ENCODE results near the gene GIMAP5. TPM values are rescaled to one million over a fixed set of nuclear protein-coding genes. Genes with fewer than 3 reads are reported as not detected.
"Not testable (repeated sequence)": the region's sequence is repeated elsewhere in the genome, so short reads cannot be mapped to it uniquely, and the experiment has no call there.

Gene GIMAP5
- total and polyA plus RNA-seq, 4 donors = 3.1 to 29.4 (median 16.7) TPM

DNA sequence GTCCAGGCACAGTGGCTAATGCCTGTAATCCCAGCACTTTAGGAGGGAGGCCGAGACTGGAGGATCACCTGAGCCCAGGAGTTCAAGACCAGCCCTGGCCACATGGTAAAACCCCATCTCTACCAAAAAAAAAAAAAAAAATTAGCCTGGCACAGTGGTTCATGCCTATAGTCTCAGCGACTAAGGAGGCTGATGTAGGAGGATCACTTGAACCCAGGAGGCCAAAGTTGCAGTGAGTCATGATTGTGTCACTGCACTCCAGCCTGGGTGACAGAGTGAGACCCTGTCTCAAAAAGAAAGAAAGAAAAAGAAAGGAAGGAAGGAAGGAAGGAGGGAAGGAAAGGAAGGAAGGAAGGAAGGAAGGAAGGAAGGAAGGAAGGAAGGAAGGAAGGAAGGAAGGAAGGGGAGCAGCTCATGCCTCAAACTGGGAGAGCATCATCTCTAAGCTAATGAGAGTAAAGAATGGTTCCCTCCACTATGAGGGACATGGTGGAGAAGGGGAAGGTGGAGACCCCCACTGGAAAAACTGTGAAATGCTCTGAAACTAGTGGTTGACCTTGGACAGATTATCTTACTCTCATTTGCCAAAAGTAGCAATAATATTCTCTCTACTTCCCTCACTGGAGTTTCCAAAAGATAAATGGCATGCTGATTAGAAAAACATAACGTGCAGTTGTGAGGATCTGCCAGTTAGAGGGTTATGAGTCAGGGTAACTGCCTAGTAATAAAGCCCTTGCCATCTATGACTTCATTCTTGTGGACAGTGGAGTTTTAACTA is 16.8 kb downstream of the GIMAP5 start:
- H3K4me1 ChIP-seq (ENCODE audit: control insufficient read depth in 1 of 2, insufficient read depth in 2 of 2, low read length in 2 of 2) = no peaks in the 10 kb centered on the region
- H3K36me3 ChIP-seq (ENCODE audit: control insufficient read depth in 1 of 2, insufficient read depth in 2 of 2, low read length in 1 of 2) = no peaks in the 10 kb centered on the region
- no peak overlapping the region for H3K27ac ChIP-seq (ENCODE audit: low read depth in 1 of 2, low read length in 2 of 2)
- DNase-seq (no peak), ATAC-seq (ENCODE audit: low FRiP score) (peak; percentile 42)
- WGBS, 2 donors = 39 to 40% methylated on average over 3 of the region's 3 CpGs
- H3K4me3 ChIP-seq (ENCODE audit: low read length in 2 of 2) = no peak overlapping the region
- H3K27me3 ChIP-seq (ENCODE audit: control insufficient read depth in 1 of 2, insufficient read depth in 2 of 2, low read length in 1 of 2) = no peaks in the 10 kb centered on the region
- intact Hi-C loops (cut with DNase I) = no loop called here
- H3K9me3 ChIP-seq (ENCODE audit: control insufficient read depth, low read length) = no peaks in the 10 kb centered on the region

DNA sequence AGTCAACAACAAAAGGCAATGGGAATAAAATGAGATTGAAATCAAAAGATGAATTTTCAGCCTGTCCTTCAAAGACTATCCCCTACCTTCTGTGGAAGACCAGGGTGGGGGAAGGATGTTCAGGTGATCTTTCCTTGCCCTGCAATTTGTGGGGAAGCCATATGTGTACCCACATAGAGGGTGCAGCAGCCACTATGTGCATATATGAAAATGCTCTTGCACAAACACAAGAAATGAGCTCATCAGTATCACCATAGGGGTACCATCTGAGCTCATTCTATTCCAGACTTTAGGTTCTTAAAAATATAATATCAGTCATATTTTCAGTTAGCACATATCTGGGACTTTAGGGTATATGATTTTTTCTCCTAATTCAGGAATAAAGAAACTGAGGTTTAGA is 17.7 kb downstream of the GIMAP5 start:
- Histone ChIP-seq H3K4me1 (ENCODE audit: control insufficient read depth in 1 of 2, insufficient read depth in 2 of 2, low read length in 2 of 2) (no peaks in the 10 kb centered on the region), H3K36me3 (ENCODE audit: control insufficient read depth in 1 of 2, insufficient read depth in 2 of 2, low read length in 1 of 2) (no peaks in the 10 kb centered on the region), H3K27me3 (ENCODE audit: control insufficient read depth in 1 of 2, insufficient read depth in 2 of 2, low read length in 1 of 2) (no peaks in the 10 kb centered on the region), H3K27ac (ENCODE audit: low read depth in 1 of 2, low read length in 2 of 2) (no peak overlapping the region), H3K9me3 (ENCODE audit: control insufficient read depth, low read length) (no peaks in the 10 kb centered on the region), H3K4me3 (ENCODE audit: low read length in 2 of 2) (no peak overlapping the region)
- intact Hi-C loops (cut with DNase I) = no loop called here
- no peak for DNase-seq
- ATAC-seq (ENCODE audit: low FRiP score) = no peak

DNA sequence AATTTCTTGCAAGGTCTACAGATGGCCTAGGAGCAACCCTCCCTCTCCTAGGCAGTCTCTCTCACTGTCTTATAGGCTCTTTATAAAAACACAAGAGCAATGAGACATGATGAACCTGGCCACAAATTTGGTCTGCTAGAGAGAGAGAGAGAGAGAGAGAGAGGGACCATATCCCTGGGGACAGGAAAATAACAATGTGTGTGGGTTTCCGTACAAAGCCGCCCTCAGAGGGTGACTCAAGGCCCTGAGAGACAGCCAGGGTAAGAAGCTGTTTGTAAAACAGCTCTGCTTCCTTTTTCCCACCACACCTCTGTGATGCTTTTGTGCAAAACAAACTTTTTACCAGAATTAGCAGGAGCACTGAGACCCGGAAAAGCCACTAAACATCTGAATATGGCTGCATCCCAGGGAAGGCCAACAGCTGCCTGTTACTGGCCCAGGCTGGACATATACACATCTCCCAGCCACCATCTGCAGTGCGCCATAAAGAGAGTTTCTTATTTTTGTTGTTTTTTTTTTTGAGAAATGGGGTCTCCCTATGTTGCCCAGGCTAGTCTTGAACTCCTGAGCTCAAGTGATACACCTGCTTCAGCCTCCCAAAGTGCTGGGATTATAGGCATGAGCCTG is 18.4 kb downstream of the GIMAP5 start:
- Histone ChIP-seq H3K27ac (ENCODE audit: low read depth in 1 of 2, low read length in 2 of 2) (no peak overlapping the region), H3K36me3 (ENCODE audit: control insufficient read depth in 1 of 2, insufficient read depth in 2 of 2, low read length in 1 of 2) (no peaks in the 10 kb centered on the region), H3K27me3 (ENCODE audit: control insufficient read depth in 1 of 2, insufficient read depth in 2 of 2, low read length in 1 of 2) (no peaks in the 10 kb centered on the region), H3K9me3 (ENCODE audit: control insufficient read depth, low read length) (no peaks in the 10 kb centered on the region), H3K4me3 (ENCODE audit: low read length in 2 of 2) (no peak overlapping the region), H3K4me1 (ENCODE audit: control insufficient read depth in 1 of 2, insufficient read depth in 2 of 2, low read length in 2 of 2) (no peaks in the 10 kb centered on the region)
- 52 to 58% methylated on average over 4 of the region's 4 CpGs for WGBS, 2 donors
- ATAC-seq (ENCODE audit: low FRiP score) (peak; percentile 45), DNase-seq (no peak)
- intact Hi-C loops (cut with DNase I) = no loop called here

DNA sequence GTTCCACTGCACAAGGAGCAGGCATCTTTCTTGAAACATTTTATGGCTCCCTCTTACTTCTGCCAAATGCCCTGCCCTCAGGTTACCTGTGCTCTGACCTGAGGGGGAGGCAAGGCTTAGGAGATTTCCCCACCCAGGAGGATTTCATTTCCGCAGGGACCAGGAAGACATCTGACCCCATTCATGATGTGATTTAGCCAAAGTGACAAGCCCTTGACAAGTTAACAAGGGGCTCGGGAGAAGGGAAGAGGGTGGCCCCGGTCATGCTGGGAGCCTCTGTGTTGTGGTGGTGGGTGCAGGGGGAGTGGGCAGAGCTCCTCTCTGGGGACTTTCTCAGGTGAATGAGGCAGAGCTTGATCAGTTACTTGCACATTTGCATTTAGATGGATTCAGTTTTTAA is 18.9 kb downstream of the GIMAP5 start:
- no peak for DNase-seq
- no peaks in the 10 kb centered on the region for H3K36me3 ChIP-seq (ENCODE audit: control insufficient read depth in 1 of 2, insufficient read depth in 2 of 2, low read length in 1 of 2)
- peak; percentile 15 for ATAC-seq (ENCODE audit: low FRiP score)
- H3K4me3 ChIP-seq (ENCODE audit: low read length in 2 of 2) = no peak overlapping the region
- intact Hi-C loops (cut with DNase I) = no loop called here
- H3K27ac ChIP-seq (ENCODE audit: low read depth in 1 of 2, low read length in 2 of 2) = no peak overlapping the region
- 65 to 69% methylated on average over 3 of the region's 3 CpGs for WGBS, 2 donors
- no peaks in the 10 kb centered on the region for H3K9me3 ChIP-seq (ENCODE audit: control insufficient read depth, low read length)
- H3K4me1 ChIP-seq (ENCODE audit: control insufficient read depth in 1 of 2, insufficient read depth in 2 of 2, low read length in 2 of 2) = no peaks in the 10 kb centered on the region
- H3K27me3 ChIP-seq (ENCODE audit: control insufficient read depth in 1 of 2, insufficient read depth in 2 of 2, low read length in 1 of 2) = no peaks in the 10 kb centered on the region

DNA sequence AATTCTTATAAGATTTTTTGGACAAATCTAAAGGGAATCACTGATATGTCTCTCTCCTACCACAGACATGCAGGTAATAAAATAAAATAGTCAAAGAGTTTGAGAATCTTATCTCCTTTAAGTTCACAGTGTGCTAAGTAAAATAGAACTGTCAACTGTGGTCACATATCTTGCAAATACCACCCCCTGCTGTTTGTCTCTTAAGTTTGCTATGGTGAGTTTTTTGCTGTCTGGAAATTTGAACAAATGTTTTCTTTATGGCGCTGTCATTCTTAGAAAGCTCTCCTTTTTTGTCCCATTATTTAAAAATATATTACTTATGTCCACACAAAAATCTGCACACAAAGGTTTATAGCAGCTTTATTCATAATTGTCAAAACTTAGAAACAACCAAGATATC is 19.6 kb downstream of the GIMAP5 start:
- no peak for ATAC-seq (ENCODE audit: low FRiP score)
- intact Hi-C loops (cut with DNase I) = no loop called here

DNA sequence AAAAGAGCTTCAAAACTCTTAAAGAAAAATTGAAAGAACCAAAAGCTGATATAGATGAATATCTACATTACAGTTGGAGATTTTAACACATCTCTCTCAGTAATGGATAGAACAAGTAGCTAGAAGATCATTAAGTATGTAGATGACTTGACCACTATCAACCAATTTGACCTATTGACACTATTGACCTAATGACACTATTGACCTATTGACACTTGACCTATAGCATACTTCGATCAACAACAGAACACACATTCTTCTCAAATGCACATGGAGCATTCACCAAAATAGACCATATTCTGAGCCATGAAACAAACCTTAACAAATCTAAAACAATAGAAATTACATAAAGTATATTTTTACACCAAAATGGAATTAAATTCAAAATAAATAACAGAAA is 22.3 kb downstream of the GIMAP5 start:
- intact Hi-C loops (cut with DNase I) = no loop called here
- WGBS, 2 donors = 38 to 50% methylated on average over 1 of the region's 1 CpG
- Histone ChIP-seq H3K27me3 (ENCODE audit: control insufficient read depth in 1 of 2, insufficient read depth in 2 of 2, low read length in 1 of 2) (no peaks in the 10 kb centered on the region), H3K4me1 (ENCODE audit: control insufficient read depth in 1 of 2, insufficient read depth in 2 of 2, low read length in 2 of 2) (no peaks in the 10 kb centered on the region), H3K27ac (ENCODE audit: low read depth in 1 of 2, low read length in 2 of 2) (no peak overlapping the region), H3K36me3 (ENCODE audit: control insufficient read depth in 1 of 2, insufficient read depth in 2 of 2, low read length in 1 of 2) (no peaks in the 10 kb centered on the region), H3K4me3 (ENCODE audit: low read length in 2 of 2) (no peak overlapping the region), H3K9me3 (ENCODE audit: control insufficient read depth, low read length) (no peaks in the 10 kb centered on the region)
- ATAC-seq (ENCODE audit: low FRiP score) (no peak), DNase-seq (no peak)

More for the DNA sequence above, 19.6 kb downstream of the GIMAP5 start:
- Histone ChIP-seq H3K36me3 (ENCODE audit: control insufficient read depth in 1 of 2, insufficient read depth in 2 of 2, low read length in 1 of 2) (no peaks in the 10 kb centered on the region), H3K4me3 (ENCODE audit: low read length in 2 of 2) (no peak overlapping the region), H3K27ac (ENCODE audit: low read depth in 1 of 2, low read length in 2 of 2) (no peak overlapping the region), H3K4me1 (ENCODE audit: control insufficient read depth in 1 of 2, insufficient read depth in 2 of 2, low read length in 2 of 2) (no peaks in the 10 kb centered on the region), H3K27me3 (ENCODE audit: control insufficient read depth in 1 of 2, insufficient read depth in 2 of 2, low read length in 1 of 2) (no peaks in the 10 kb centered on the region), H3K9me3 (ENCODE audit: control insufficient read depth, low read length) (no peaks in the 10 kb centered on the region)
- no peak for DNase-seq
- WGBS, 2 donors = 13 to 14% methylated on average over 1 of the region's 1 CpG

DNA sequence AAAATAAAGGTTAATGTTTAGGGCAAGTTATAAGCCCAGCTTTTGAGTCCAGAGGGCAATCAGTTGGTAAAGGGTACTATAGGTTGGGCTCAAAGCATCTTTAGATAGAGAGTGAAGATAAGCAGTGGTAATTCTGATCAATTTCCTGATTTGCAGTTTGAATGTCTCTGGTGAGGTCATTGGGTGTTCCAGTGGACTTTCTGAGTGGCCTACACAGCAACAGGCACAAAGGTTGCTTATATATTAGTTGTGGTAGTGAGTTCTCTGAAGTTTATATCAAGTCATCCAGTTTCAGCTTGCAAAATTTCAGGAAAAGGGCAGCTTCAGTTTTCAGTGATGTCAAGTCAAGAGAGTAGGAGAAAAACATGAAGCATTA is 29.1 kb downstream of the GIMAP5 start:
- Histone ChIP-seq H3K4me1 (ENCODE audit: control insufficient read depth in 1 of 2, insufficient read depth in 2 of 2, low read length in 2 of 2) (no peaks in the 10 kb centered on the region), H3K27ac (ENCODE audit: low read depth in 1 of 2, low read length in 2 of 2) (no peak overlapping the region), H3K36me3 (ENCODE audit: control insufficient read depth in 1 of 2, insufficient read depth in 2 of 2, low read length in 1 of 2) (no peaks in the 10 kb centered on the region), H3K4me3 (ENCODE audit: low read length in 2 of 2) (no peak overlapping the region), H3K27me3 (ENCODE audit: control insufficient read depth in 1 of 2, insufficient read depth in 2 of 2, low read length in 1 of 2) (no peaks in the 10 kb centered on the region), H3K9me3 (ENCODE audit: control insufficient read depth, low read length) (no peaks in the 10 kb centered on the region)
- ATAC-seq (ENCODE audit: low FRiP score) (no peak), DNase-seq (no peak)
- intact Hi-C loops (cut with DNase I) = no loop called here

DNA sequence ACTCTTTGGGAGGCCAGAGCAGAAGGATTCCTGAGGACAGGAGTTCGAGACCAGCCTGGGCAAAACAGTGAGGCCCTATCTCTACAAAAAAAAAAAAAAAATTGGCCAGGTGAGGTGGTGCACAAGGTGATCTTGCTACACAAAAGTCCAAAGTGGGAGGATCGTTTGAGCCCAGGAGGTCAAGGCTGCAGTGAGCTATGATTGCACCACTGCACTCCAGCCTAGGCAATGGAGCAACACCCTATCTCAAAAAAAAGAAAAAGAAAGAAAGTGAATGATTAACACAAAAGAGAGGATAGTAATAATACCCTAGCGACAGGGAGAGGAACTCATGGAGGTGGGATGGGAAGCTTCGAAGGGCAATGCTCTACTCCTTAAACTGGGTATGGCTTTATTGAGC is 32.5 kb downstream of the GIMAP5 start:
- no peak overlapping the region for H3K27ac ChIP-seq (ENCODE audit: low read depth in 1 of 2, low read length in 2 of 2)
- no peaks in the 10 kb centered on the region for H3K27me3 ChIP-seq (ENCODE audit: control insufficient read depth in 1 of 2, insufficient read depth in 2 of 2, low read length in 1 of 2)
- H3K4me1 ChIP-seq (ENCODE audit: control insufficient read depth in 1 of 2, insufficient read depth in 2 of 2, low read length in 2 of 2) = no peaks in the 10 kb centered on the region
- H3K9me3 ChIP-seq (ENCODE audit: control insufficient read depth, low read length) = no peaks in the 10 kb centered on the region
- ATAC-seq (ENCODE audit: low FRiP score) (no peak), DNase-seq (no peak)
- no peak overlapping the region for H3K4me3 ChIP-seq (ENCODE audit: low read length in 2 of 2)
- intact Hi-C loops (cut with DNase I) = no loop called here
- no peaks in the 10 kb centered on the region for H3K36me3 ChIP-seq (ENCODE audit: control insufficient read depth in 1 of 2, insufficient read depth in 2 of 2, low read length in 1 of 2)
- WGBS, 2 donors = 85 to 90% methylated on average over 4 of the region's 4 CpGs

DNA sequence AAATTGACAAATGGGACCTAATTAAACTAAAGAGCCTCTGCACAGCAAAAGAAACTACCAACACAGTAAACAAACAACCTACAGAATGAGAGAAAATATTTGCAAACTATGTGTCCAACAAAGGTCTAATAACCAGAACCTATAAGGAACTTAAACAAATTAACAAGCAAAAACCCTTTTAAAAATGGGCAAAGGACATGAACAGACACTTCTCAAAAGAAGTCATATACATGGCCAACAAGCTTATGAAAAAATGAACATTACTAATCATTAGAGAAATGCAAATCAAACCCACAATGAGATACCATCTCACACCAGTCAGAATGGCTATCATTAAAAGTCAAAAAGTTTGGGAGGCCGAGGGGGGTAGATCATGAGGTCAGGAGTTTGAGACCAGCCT is 36.9 kb downstream of the GIMAP5 start:
- H3K9me3 ChIP-seq (ENCODE audit: control insufficient read depth, low read length); DNase-seq; H3K4me1 ChIP-seq (ENCODE audit: control insufficient read depth in 1 of 2, insufficient read depth in 2 of 2, low read length in 2 of 2); ATAC-seq (ENCODE audit: low FRiP score); H3K27me3 ChIP-seq (ENCODE audit: control insufficient read depth in 1 of 2, insufficient read depth in 2 of 2, low read length in 1 of 2); H3K27ac ChIP-seq (ENCODE audit: low read depth in 1 of 2, low read length in 2 of 2); intact Hi-C loops (cut with DNase I); H3K36me3 ChIP-seq (ENCODE audit: control insufficient read depth in 1 of 2, insufficient read depth in 2 of 2, low read length in 1 of 2); H3K4me3 ChIP-seq (ENCODE audit: low read length in 2 of 2): not testable (repeated sequence)
- 78 to 85% methylated on average over 1 of the region's 1 CpG for whole genome bisulfite sequencing, 2 donors
